H1 (cell line): Measurements from ENCODE around the gene CHRNA9. TPM values are rescaled to one million over a fixed set of nuclear protein-coding genes. Genes with fewer than 3 reads are reported as not detected.

Experiments used
- CTCF ChIA-PET: fragments of 300-600 bp; sonication (Branson Sonifier 250); formaldehyde crosslinking; loops from one replicate; lab custom pipeline; 2021; ENCODE audit not compliant: partially characterized antibody; lab: Charles Lee
- POLR2A ChIA-PET: fragments of 300-600 bp; sonication (Branson Sonifier 250); formaldehyde crosslinking; loops from one replicate; lab custom pipeline; 2021; ENCODE audit warnings: inconsistent platforms; ENCODE audit not compliant: partially characterized antibody; lab: Charles Lee
- DNase-seq, 2 experiments: peaks; one replicate each; pipeline versions ENCODE4 v3.0.0 to v3.0.0-alpha.2; 2010 to 2022; ENCODE audit warnings: low spot score in 2 of 2, low read depth in 1 of 2, mixed read lengths in 1 of 2
- FAIRE-seq: peaks from 2 replicates; lab custom pipeline; 2011; peaks lifted over from hg19 to GRCh38; lab: Jason Lieb, UNC
- H2AFZ ChIP-seq: 2 replicates; pipeline ENCODE4 v1.8.1; 2012; ENCODE audit warnings: low read length, inconsistent platforms
- H2AK5ac ChIP-seq: 2 replicates; pipeline ENCODE4 v1.6.1; 2013; ENCODE audit warnings: low read depth, low read length
- H2BK120ac ChIP-seq: replicated peaks from 2 replicates; pipeline ENCODE3; 2013; ENCODE audit warnings: low read depth, low read length, inconsistent platforms
- H2BK12ac ChIP-seq: 2 replicates; pipeline ENCODE4 v1.6.1; 2013; ENCODE audit warnings: low read depth, low read length
- H2BK15ac ChIP-seq: 2 replicates; pipeline ENCODE4 v1.6.1; 2013; ENCODE audit warnings: low read length
- H2BK20ac ChIP-seq: 2 replicates; pipeline ENCODE4 v1.6.1; 2013; ENCODE audit warnings: low read length
- H2BK5ac ChIP-seq: 2 replicates; pipeline ENCODE4 v1.6.1; 2013; ENCODE audit warnings: low read depth, low read length
- H3K14ac ChIP-seq: 2 replicates; pipeline ENCODE4 v1.6.1; 2013; ENCODE audit warnings: inconsistent platforms; ENCODE audit not compliant: insufficient read length
- H3K18ac ChIP-seq: 2 replicates; pipeline ENCODE4 v1.6.1; 2013; ENCODE audit warnings: low read length; ENCODE audit errors: extremely low read depth
- H3K23ac ChIP-seq: 2 replicates; pipeline ENCODE4 v1.6.1; 2013; ENCODE audit warnings: inconsistent platforms; ENCODE audit not compliant: insufficient read length
- H3K23me2 ChIP-seq: 2 replicates; pipeline ENCODE4 v1.6.1; 2013; ENCODE audit warnings: low read depth, low read length
- H3K27ac ChIP-seq: 2 replicates; pipeline ENCODE4 v1.6.1; 2011; ENCODE audit warnings: low read depth, low read length, inconsistent platforms
- H3K27me3 ChIP-seq, 4 experiments: replicated peaks in 1 of 4; 1 replicate in 1 of 4; 2 replicates in 3 of 4; pipeline versions ENCODE4 v1.6.1 to v1.8.1; 2011 to 2013; ENCODE audit warnings: low read length in 3 of 4, mild to moderate bottlenecking in 3 of 4, inconsistent platforms in 2 of 4, mixed read lengths in 2 of 4, moderate library complexity in 1 of 4; ENCODE audit not compliant: control insufficient read depth in 3 of 4, insufficient read depth in 3 of 4; ENCODE audit errors: extremely low read depth in 1 of 4
- H3K36me3 ChIP-seq, 4 experiments: 2 replicates each; pipeline versions ENCODE4 v1.6.1 to v1.8.1; 2011 to 2013; ENCODE audit warnings: mild to moderate bottlenecking in 4 of 4, low read length in 3 of 4, moderate library complexity in 2 of 4, control low read depth in 1 of 4, inconsistent platforms in 1 of 4; ENCODE audit not compliant: insufficient read depth in 4 of 4, control insufficient read depth in 2 of 4
- H3K4ac ChIP-seq: replicated peaks from 2 replicates; pipeline ENCODE3; 2013; ENCODE audit warnings: low read length, low read depth, mixed read lengths, inconsistent platforms; ENCODE audit not compliant: insufficient read length
- H3K4me1 ChIP-seq, 4 experiments: replicated peaks in 1 of 4; 1 replicate in 1 of 4; 2 replicates in 3 of 4; pipeline versions ENCODE4 v1.6.1 to v1.8.1; 2011 to 2013; ENCODE audit warnings: low read length in 3 of 4, inconsistent platforms in 2 of 4, mixed read lengths in 1 of 4; ENCODE audit not compliant: insufficient read depth in 4 of 4, control insufficient read depth in 3 of 4
- H3K4me2 ChIP-seq, 2 experiments: 2 replicates each; pipeline versions ENCODE4 v1.6.1 to v1.8.1; 2011 to 2013; ENCODE audit warnings: low read depth in 2 of 2, low read length in 2 of 2, control low read depth in 1 of 2, inconsistent platforms in 1 of 2, mild to moderate bottlenecking in 1 of 2; ENCODE audit not compliant: insufficient read depth in 1 of 2
- H3K4me3 ChIP-seq, 4 experiments: fragments of 200-600, 300-600 bp in 1 of 4; sonication (generic), shearing (Covaris generic), sonication (Bioruptor Twin) in 1 of 4; 2 replicates each; pipeline versions ENCODE4 v1.5.1 to v1.8.1; 2011 to 2016; ENCODE audit warnings: low read length in 4 of 4, low read depth in 3 of 4, control low read depth in 2 of 4, inconsistent platforms in 2 of 4, mild to moderate bottlenecking in 2 of 4, mixed read lengths in 1 of 4, moderate library complexity in 1 of 4; ENCODE audit not compliant: insufficient read depth in 2 of 4; ENCODE audit errors: extremely low read depth in 1 of 4
- H3K56ac ChIP-seq: replicated peaks from 2 replicates; pipeline ENCODE3; 2013; ENCODE audit warnings: low read depth, mild to moderate bottlenecking, mixed read lengths, low read length, inconsistent platforms; ENCODE audit not compliant: insufficient read length
- H3K79me1 ChIP-seq: 2 replicates; pipeline ENCODE4 v1.6.1; 2013; ENCODE audit warnings: low read depth, low read length, control low read depth
- H3K79me2 ChIP-seq, 2 experiments: 2 replicates each; pipeline versions ENCODE4 v1.6.1 to v1.8.1; 2012 to 2013; ENCODE audit warnings: low read length in 2 of 2, mild to moderate bottlenecking in 2 of 2, inconsistent platforms in 1 of 2; ENCODE audit not compliant: insufficient read depth in 2 of 2, control insufficient read depth in 1 of 2
- H3K9ac ChIP-seq, 4 experiments: replicated peaks in 1 of 4; 1 replicate in 1 of 4; 2 replicates in 3 of 4; pipeline versions ENCODE4 v1.6.1 to v1.8.1; 2011 to 2013; ENCODE audit warnings: low read depth in 3 of 4, low read length in 3 of 4, control low read depth in 2 of 4, mild to moderate bottlenecking in 2 of 4, moderate library complexity in 2 of 4, inconsistent platforms in 1 of 4; ENCODE audit errors: extremely low read depth in 1 of 4
- H3K9me3 ChIP-seq, 2 experiments: 2 replicates each; pipeline versions ENCODE4 v1.6.1 to v1.8.1; 2012 to 2013; ENCODE audit warnings: mild to moderate bottlenecking in 2 of 2, moderate library complexity in 2 of 2, control low read depth in 1 of 2, inconsistent platforms in 1 of 2, low read depth in 1 of 2, low read length in 1 of 2, mixed read lengths in 1 of 2; ENCODE audit not compliant: insufficient read depth in 2 of 2
- H4K20me1 ChIP-seq, 2 experiments: replicated peaks in 1 of 2; 2 replicates each; pipeline versions ENCODE3 to v1.8.1; 2011 to 2013; ENCODE audit warnings: inconsistent platforms in 2 of 2, low read length in 2 of 2, mild to moderate bottlenecking in 1 of 2; ENCODE audit not compliant: insufficient read depth in 2 of 2, control insufficient read depth in 1 of 2
- H4K5ac ChIP-seq: 2 replicates; pipeline ENCODE4 v1.6.1; 2013; ENCODE audit warnings: low read length, low read depth, mixed read lengths, inconsistent platforms; ENCODE audit not compliant: insufficient read length
- H4K8ac ChIP-seq: 2 replicates; pipeline ENCODE4 v1.8.0; 2013; ENCODE audit warnings: mild to moderate bottlenecking, moderate library complexity, low read length, inconsistent platforms; ENCODE audit not compliant: insufficient read depth; ENCODE audit errors: extremely low read depth
- H4K91ac ChIP-seq: replicated peaks from 2 replicates; pipeline ENCODE3; 2013; ENCODE audit warnings: low read length, mixed read lengths, inconsistent platforms; ENCODE audit not compliant: insufficient read length
- CHD2 ChIP-seq: IDR thresholded peaks from 2 replicates; pipeline ENCODE4 v1.6.1; 2012; ENCODE audit warnings: low read length, improper control_type of control experiment
- POLR2A ChIP-seq, 2 experiments: IDR thresholded peaks; 1 replicate in 1 of 2; 2 replicates in 1 of 2; pipeline ENCODE4 v1.6.1; 2011; ENCODE audit warnings: low read depth in 2 of 2, low read length in 2 of 2, mild to moderate bottlenecking in 2 of 2; ENCODE audit errors: control extremely low read depth in 1 of 2
- POLR2AphosphoS5 ChIP-seq: IDR thresholded peaks from 2 replicates; pipeline ENCODE4 v1.6.1; 2011; ENCODE audit warnings: low read depth, low read length
- RAD21 ChIP-seq, 2 experiments: IDR thresholded peaks in 1 of 2; conservative IDR thresholded peaks in 1 of 2; 2 replicates each; pipeline ENCODE4 v1.6.1; 2011; ENCODE audit warnings: low read depth in 2 of 2, low read length in 2 of 2, improper control_type of control experiment in 1 of 2, inconsistent platforms in 1 of 2, mild to moderate bottlenecking in 1 of 2, moderate library complexity in 1 of 2
- RBBP5 ChIP-seq: IDR thresholded peaks from 2 replicates; pipeline ENCODE4 v1.7.1; 2012; ENCODE audit warnings: low read depth, mild to moderate bottlenecking, inconsistent platforms, low read length, moderate library complexity, borderline replicate concordance
- SP4 ChIP-seq: IDR thresholded peaks from 2 replicates; pipeline ENCODE4 v1.6.1; 2012; ENCODE audit warnings: low read length, inconsistent platforms
- WGBS, 2 experiments: shearing (Covaris generic) in 1 of 2; methylation state at CpG; one replicate each; pipeline versions ENCODE4 v1.1.6 to v1.1.7; 2013 to 2015; ENCODE audit warnings: low lambda C conversion rate in 2 of 2, mixed read lengths in 2 of 2, inconsistent platforms in 1 of 2, low coverage in 1 of 2, missing lambda C conversion rate in 1 of 2; ENCODE audit not compliant: insufficient replicate concordance in 2 of 2, insufficient coverage in 1 of 2, insufficient read length in 1 of 2; ENCODE audit errors: extremely low coverage in 1 of 2, missing lambda C conversion rate in 1 of 2; 5-methylcytosine and 5-hydroxymethylcytosine counted together
- polyA plus RNA-seq, 7 experiments: library from polyadenylated mRNA; depleted of rRNA in 3 of 7; stranded (reverse) in 5 of 7; unstranded in 2 of 7; fragments of >200 nt in 5 of 7; fragments of 200-250 nt in 2 of 7; gene quantifications; 1 replicate in 5 of 7; 2 replicates in 1 of 7; 4 replicates in 1 of 7; pipeline versions ENCODE4 v1.2.1 to v1.2.3, GENCODE V29; 2011 to 2013; ENCODE audit warnings: missing spikeins in 2 of 7, mixed read lengths in 2 of 7
- total RNA-seq: library from RNA; stranded (reverse); fragmentation: NEBNext Ultra II Directional; extraction: Animal tissue kit (Norgen Biotek cat#: 25700); gene quantifications from 2 replicates; pipeline ENCODE4 v1.2.1, GENCODE V29; 2021

Gene CHRNA9
- total and polyA plus RNA-seq, 2 of the 8 experiments (the other 6 are each of a cell fraction or from before 2014, with no cell fraction given) = 1.4 to 3.3 TPM

DNA sequence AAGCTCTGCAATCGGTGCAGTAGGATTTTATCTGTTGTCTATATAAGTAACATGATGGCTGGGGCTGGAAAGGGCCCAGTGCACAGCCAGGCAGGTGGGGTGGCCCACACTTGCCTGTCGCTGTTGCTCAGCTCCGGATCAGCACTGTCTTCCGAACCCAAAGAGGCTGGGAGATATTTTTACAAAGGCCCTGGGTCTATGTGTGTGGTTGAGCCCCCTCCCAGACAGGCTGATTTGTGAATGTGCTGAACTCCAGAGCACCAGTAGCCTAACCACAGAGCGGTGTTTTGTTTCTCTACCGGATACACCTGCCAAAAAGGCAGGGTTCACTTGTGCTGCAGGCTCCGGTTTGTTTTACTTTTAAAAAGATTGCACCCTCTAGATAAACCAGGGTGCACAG is 33.5 kb upstream of the CHRNA9 start:
- no peak overlapping the region for H2BK120ac ChIP-seq
- H3K4ac ChIP-seq = no peak overlapping the region
- ChIA-PET POLR2A (no interaction called here), CTCF (interaction anchor here (0.6 to 1.0 kb wide), 2 partner anchors 54 to 132 kb away, joined by 3 read pairs; no protein-coding TSS in a partner anchor)
- no peak overlapping the region for H2AK5ac ChIP-seq
- H4K8ac ChIP-seq = no peak overlapping the region
- H3K9me3 ChIP-seq = peaks cover 5% of the 10 kb centered on the region in 2 experiments; a peak in 2 of 4 replicates
- no peak overlapping the region for H2BK20ac ChIP-seq
- no peak overlapping the region for H4K91ac ChIP-seq
- H3K23ac ChIP-seq = no peak overlapping the region
- no peaks in the 10 kb centered on the region for H3K27me3 ChIP-seq
- H3K23me2 ChIP-seq = peaks cover 3% of the 10 kb centered on the region; the same call in 1 of the 2 replicates
- no peak overlapping the region for H2BK5ac ChIP-seq
- no peaks in the 10 kb centered on the region for H3K79me1 ChIP-seq
- H3K36me3 ChIP-seq = no peaks in the 10 kb centered on the region
- H3K4me3 ChIP-seq = no peak overlapping the region
- H4K20me1 ChIP-seq = no peaks in the 10 kb centered on the region
- no peak overlapping the region for H3K4me2 ChIP-seq
- H3K4me1 ChIP-seq = peaks cover 1 to 8% (median 5%) of the 10 kb centered on the region in 4 experiments; a peak in 5 of 7 replicates
- no peak overlapping the region for H4K5ac ChIP-seq
- H2BK12ac ChIP-seq = no peak overlapping the region
- H3K18ac ChIP-seq = no peak overlapping the region
- H3K14ac ChIP-seq = no peak overlapping the region
- no peak for FAIRE-seq
- H3K27ac ChIP-seq = no peak overlapping the region
- no peaks in the 10 kb centered on the region for H3K79me2 ChIP-seq
- WGBS, 2 experiments = 80% methylated on average over 7 of the region's 7 CpGs; no CpG with 5 or more reads in 1 of the 2 experiments
- no peak overlapping the region for H3K56ac ChIP-seq
- no peak overlapping the region for H3K9ac ChIP-seq
- no peak overlapping the region for H2AFZ ChIP-seq
- no peak for DNase-seq
- H2BK15ac ChIP-seq = no peak overlapping the region
- TF ChIP-seq CHD2 = no peak
- TF ChIP-seq RAD21 (IDR thresholded peaks at IDR 0.05 in 1 of 2, conservative IDR thresholded peaks at IDR 0.05 in 1 of 2; ENCODE audit: low read depth in 2 of 2, low read length in 2 of 2) = no peak
- no peak for TF ChIP-seq RBBP5
- TF ChIP-seq SP4 = no peak
- TF ChIP-seq POLR2AphosphoS5 = no peak
- no peak for TF ChIP-seq POLR2A (IDR thresholded peaks at IDR 0.05; ENCODE audit: control extremely low read depth in 1 of 2, low read depth in 2 of 2, low read length in 2 of 2)
